ENCODE data around the gene KCNJ13.
A peak's percentile ranks its signal among the peaks of the same experiment; 100 is the strongest.

The KCNJ13 gene

GRCh38 chr2:232773815-232774214 lies 2.5 kb downstream of the KCNJ13 start:
- TF ChIP-seq CTCF (IDR thresholded peaks at IDR 0.05; ENCODE audit: borderline replicate concordance, control extremely low read depth, extremely low read depth, insufficient read depth, missing control alignments), result no peak
- in situ Hi-C loops (cut with MboI; ENCODE audit: low sequenced_read_pairs, unreplicated experiment), result no loop called here
- no peak for DNase-seq (ENCODE audit: low spot score)

- in situ Hi-C loops (cut with MboI; ENCODE audit: low sequenced_read_pairs, unreplicated experiment), result no loop called here
- no peak for TF ChIP-seq CTCF (IDR thresholded peaks at IDR 0.05; ENCODE audit: borderline replicate concordance, control extremely low read depth, extremely low read depth, insufficient read depth, missing control alignments)
- no peak for DNase-seq (ENCODE audit: low spot score)
These were observed 3.8 kb downstream of the KCNJ13 start for GRCh38 chr2:232772531-232772930.

GRCh38 chr2:232771870-232772269 lies 4.5 kb downstream of the KCNJ13 start:
- in situ Hi-C loops (cut with MboI; ENCODE audit: low sequenced_read_pairs, unreplicated experiment), result no loop called here

GRCh38 chr2:232770207-232770606 lies 6.2 kb downstream of the KCNJ13 start:
- no peak for TF ChIP-seq CTCF (IDR thresholded peaks at IDR 0.05; ENCODE audit: borderline replicate concordance, control extremely low read depth, extremely low read depth, insufficient read depth, missing control alignments)
- DNase-seq (ENCODE audit: low spot score), result no peak
- in situ Hi-C loops (cut with MboI; ENCODE audit: low sequenced_read_pairs, unreplicated experiment), result no loop called here

More at GRCh38 chr2:232771870-232772269, 4.5 kb downstream of the KCNJ13 start:
- no peak for DNase-seq (ENCODE audit: low spot score)
- no peak for TF ChIP-seq CTCF (IDR thresholded peaks at IDR 0.05; ENCODE audit: borderline replicate concordance, control extremely low read depth, extremely low read depth, insufficient read depth, missing control alignments)

- no peak for TF ChIP-seq CTCF (IDR thresholded peaks at IDR 0.05; ENCODE audit: borderline replicate concordance, control extremely low read depth, extremely low read depth, insufficient read depth, missing control alignments)
- DNase-seq (ENCODE audit: low spot score), result no peak
These were observed 8.5 kb downstream of the KCNJ13 start for GRCh38 chr2:232767866-232768265.

GRCh38 chr2:232761301-232761907 lies 15.0 kb downstream of the KCNJ13 start:
- in situ Hi-C loops (cut with MboI; ENCODE audit: low sequenced_read_pairs, unreplicated experiment), result no loop called here
- TF ChIP-seq CTCF (IDR thresholded peaks at IDR 0.05; ENCODE audit: borderline replicate concordance, control extremely low read depth, extremely low read depth, insufficient read depth, missing control alignments), result peak; percentile 15
- DNase-seq (ENCODE audit: low spot score), result peak; percentile 32

More at GRCh38 chr2:232767866-232768265, 8.5 kb downstream of the KCNJ13 start:
- in situ Hi-C loops (cut with MboI; ENCODE audit: low sequenced_read_pairs, unreplicated experiment), result no loop called here
